ENCODE results near the gene RIPK1.

- TF ChIP-seq EZH2phosphoT487 (IDR thresholded peaks at IDR 0.05; ENCODE audit: insufficient read depth, low read depth) (no peak), EZH2 (IDR thresholded peaks at IDR 0.05; ENCODE audit: insufficient read depth, poor library complexity, severe bottlenecking) (no peak)
Measured at GRCh38 chr6:3151691-3152090, 83.4 kb downstream of the RIPK1 start.

Measured in GM23248 (cell line).